Activated CD8-positive, alpha-beta T cell treated with anti-CD3 and anti-CD28 coated beads for 36 hours (primary cell): ENCODE results near the gene C9. TPM values are rescaled to one million over a fixed set of nuclear protein-coding genes. Genes with fewer than 3 reads are reported as not detected.

Source experiments
- ATAC-seq: fragments of 200-7000 bp; cut with Tn5 transposase; one replicate; pipeline ENCODE4 v1.10.0; 2021; ENCODE audit warnings: mild to moderate bottlenecking, moderate library complexity
- CTCF ChIA-PET: fragments of 350-600 bp; sonication (Branson Sonifier 250); formaldehyde crosslinking; loops from one replicate; lab custom pipeline; 2021; ENCODE audit warnings: antibody characterized with exemption; lab: Charles Lee
- POLR2A ChIA-PET: fragments of 350-600 bp; sonication (Branson Sonifier 250); formaldehyde crosslinking; loops from one replicate; lab custom pipeline; 2021; ENCODE audit warnings: antibody characterized with exemption; lab: Charles Lee
- DNase-seq: peaks from one replicate; pipeline ENCODE4 v3.0.0-alpha.2; 2020
- H3K27ac Mint-ChIP-seq: one replicate; pipeline ENCODE4 v1.8.0; 2021; ENCODE audit warnings: mild to moderate bottlenecking, mixed read lengths
- H3K27me3 Mint-ChIP-seq: one replicate; pipeline ENCODE4 v1.8.0; 2021; ENCODE audit warnings: mixed read lengths
- H3K36me3 Mint-ChIP-seq: one replicate; pipeline ENCODE4 v1.8.0; 2021; ENCODE audit warnings: low read depth, mixed read lengths
- H3K4me1 Mint-ChIP-seq: one replicate; pipeline ENCODE4 v1.8.0; 2021; ENCODE audit warnings: low read depth, mixed read lengths
- H3K4me3 Mint-ChIP-seq: one replicate; pipeline ENCODE4 v1.8.0; 2021; ENCODE audit warnings: mild to moderate bottlenecking, moderate library complexity, mixed read lengths
- H3K9me3 Mint-ChIP-seq: one replicate; pipeline ENCODE4 v1.8.0; 2021; ENCODE audit warnings: mixed read lengths
- CTCF ChIP-seq: fragments of 200-600 bp; IDR thresholded peaks from one replicate; pipeline ENCODE4 v1.8.0; 2022; ENCODE audit warnings: antibody characterized with exemption, mild to moderate bottlenecking
- intact Hi-C: fragments of 100-400 bp; cut with micrococcal nuclease; formaldehyde crosslinking; loops from one replicate; pipeline ENCODE4 v1.10.0; 2022
- total RNA-seq, 2 experiments: library from RNA; stranded (reverse); gene quantifications; one replicate each; pipeline ENCODE4 v1.2.3, GENCODE V29; 2021

C9 gene
- total RNA-seq, 2 experiments from 2014 or later: not detected

GRCh38 chr5:39314591-39314990, 49.7 kb downstream of the C9 start:
- Mint-ChIP-seq H3K4me3 (no peak overlapping the region), H3K36me3 (no peaks in the 10 kb centered on the region), H3K27me3 (peaks cover 2% of the 10 kb centered on the region)

GRCh38 chr5:39309534-39309933, 54.8 kb downstream of the C9 start:
- H3K4me1 Mint-ChIP-seq: no peaks in the 10 kb centered on the region
- ChIA-PET CTCF (interaction anchor here (1.0 kb wide), 1 partner anchor 229 kb away, joined by 3 read pairs; no protein-coding TSS in a partner anchor), POLR2A (no interaction called here)
- intact Hi-C loops: no loop called here
- no peak for ATAC-seq
- no peak overlapping the region for H3K4me3 Mint-ChIP-seq
- H3K27ac Mint-ChIP-seq: no peak overlapping the region
- H3K36me3 Mint-ChIP-seq: no peaks in the 10 kb centered on the region
- TF ChIP-seq CTCF: no peak
- peaks cover 1% of the 10 kb centered on the region for H3K27me3 Mint-ChIP-seq
- no peaks in the 10 kb centered on the region for H3K9me3 Mint-ChIP-seq
- no peak for DNase-seq

More at GRCh38 chr5:39314591-39314990, 49.7 kb downstream of the C9 start:
- Mint-ChIP-seq H3K27ac (no peak overlapping the region), H3K4me1 (no peaks in the 10 kb centered on the region), H3K9me3 (no peaks in the 10 kb centered on the region)
- ChIA-PET CTCF (no interaction called here), POLR2A (no interaction called here)
- ATAC-seq (no peak), DNase-seq (no peak)
- TF ChIP-seq CTCF: no peak
- intact Hi-C loops: no loop called here

- ChIA-PET CTCF (interaction anchor here (0.8 kb wide), 1 partner anchor 9 kb away, joined by 3 read pairs; no protein-coding TSS in a partner anchor), POLR2A (interaction anchor here (0.8 kb wide), 1 partner anchor 12 kb away, joined by 3 read pairs; no protein-coding TSS in a partner anchor)
- H3K4me3 Mint-ChIP-seq: no peak overlapping the region
- TF ChIP-seq CTCF: no peak
- DNase-seq: no peak
- H3K27ac Mint-ChIP-seq: no peak overlapping the region
- H3K4me1 Mint-ChIP-seq: no peaks in the 10 kb centered on the region
- H3K36me3 Mint-ChIP-seq: no peaks in the 10 kb centered on the region
- ATAC-seq: no peak
- intact Hi-C loops: no loop called here
- H3K27me3 Mint-ChIP-seq: no peaks in the 10 kb centered on the region
- peaks cover 5% of the 10 kb centered on the region for H3K9me3 Mint-ChIP-seq
Measured at GRCh38 chr5:39302472-39302871, 61.8 kb downstream of the C9 start.

GRCh38 chr5:39301406-39301805, 62.9 kb downstream of the C9 start:
- DNase-seq (no peak), ATAC-seq (no peak)
- POLR2A ChIA-PET: no interaction called here
- no peak for TF ChIP-seq CTCF
- intact Hi-C loops: no loop called here
- Mint-ChIP-seq H3K27me3 (no peaks in the 10 kb centered on the region), H3K4me3 (no peak overlapping the region), H3K27ac (no peak overlapping the region), H3K9me3 (peaks cover 5% of the 10 kb centered on the region), H3K36me3 (no peaks in the 10 kb centered on the region), H3K4me1 (no peaks in the 10 kb centered on the region)
- CTCF ChIA-PET: no interaction called here

- Mint-ChIP-seq H3K4me3 (no peak overlapping the region), H3K27me3 (no peaks in the 10 kb centered on the region), H3K9me3 (peaks cover 5% of the 10 kb centered on the region), H3K4me1 (no peaks in the 10 kb centered on the region), H3K36me3 (no peaks in the 10 kb centered on the region), H3K27ac (no peak overlapping the region)
- no peak for DNase-seq
- CTCF ChIA-PET: no interaction called here
- intact Hi-C loops: no loop called here
- no peak for ATAC-seq
- TF ChIP-seq CTCF: no peak
- POLR2A ChIA-PET: no interaction called here
Measured at GRCh38 chr5:39299962-39300361, 64.3 kb downstream of the C9 start.
